NK-92 (cell line): ENCODE measurements around the gene CCL3.
"Not testable (repeated sequence)": the region's sequence is repeated elsewhere in the genome, so short reads cannot be mapped to it uniquely, and the experiment has no call there.

Source experiments
- DNase-seq: peaks from one replicate; lab custom pipeline; 2025; ENCODE audit not compliant: unreplicated experiment; lab: John Stamatoyannopoulos, UW

CCL3 gene

GRCh38 chr17:36087897-36088572, 1.9 kb downstream of the CCL3 start:
- not testable (repeated sequence) for DNase-seq

- DNase-seq, result not testable (repeated sequence)
Observed at GRCh38 chr17:36087471-36087870, 2.5 kb downstream of the CCL3 start.

GRCh38 chr17:36086791-36087190, 3.2 kb downstream of the CCL3 start:
- no peak for DNase-seq

- no peak for DNase-seq
Observed at GRCh38 chr17:36085765-36086164, 4.2 kb downstream of the CCL3 start.

GRCh38 chr17:36083691-36084090, 6.3 kb downstream of the CCL3 start:
- DNase-seq, result not testable (repeated sequence)

GRCh38 chr17:36082482-36083120, 7.3 kb downstream of the CCL3 start:
- not testable (repeated sequence) for DNase-seq

GRCh38 chr17:36081681-36082471, 8.1 kb downstream of the CCL3 start:
- DNase-seq, result not testable (repeated sequence)

- no peak for DNase-seq
Observed at GRCh38 chr17:36074365-36074764, 15.6 kb downstream of the CCL3 start.

- no peak for DNase-seq
Observed at GRCh38 chr17:36072431-36073121, 17.4 kb downstream of the CCL3 start.

- no peak for DNase-seq
Observed at GRCh38 chr17:36071751-36072150, 18.2 kb downstream of the CCL3 start.

- DNase-seq, result no peak
Observed at GRCh38 chr17:36070427-36070826, 19.5 kb downstream of the CCL3 start.

- DNase-seq, result no peak
Observed at GRCh38 chr17:36069136-36069535, 20.8 kb downstream of the CCL3 start.

GRCh38 chr17:36068524-36068923, 21.4 kb downstream of the CCL3 start:
- DNase-seq, result no peak

- no peak for DNase-seq
Observed at GRCh38 chr17:36066365-36066985, 23.5 kb downstream of the CCL3 start.

GRCh38 chr17:36063786-36064541, 26.0 kb downstream of the CCL3 start, which contains the start of gene CCL18:
Gene CCL18 (plus strand): TSS chr17:36064272. CDS start chr17:36064343, 71 bp downstream.
- DNase-seq, result no peak

- DNase-seq, result no peak
Observed at GRCh38 chr17:36060816-36061215, 29.1 kb downstream of the CCL3 start.

- DNase-seq, result no peak
Observed at GRCh38 chr17:36059406-36059805, 30.5 kb downstream of the CCL3 start.

GRCh38 chr17:36057911-36058310, 32.0 kb downstream of the CCL3 start:
- no peak for DNase-seq

- no peak for DNase-seq
Observed at GRCh38 chr17:36055921-36056520, 33.9 kb downstream of the CCL3 start.

GRCh38 chr17:36055171-36055570, 34.8 kb downstream of the CCL3 start:
- DNase-seq, result no peak
